PC-9 (cell line): Measurements from ENCODE around the gene ANXA6.

Experiments
- CTCF ChIP-seq: fragments of 200-600 bp; sonication (generic); conservative IDR thresholded peaks from 2 replicates; pipeline ENCODE4 v1.6.1; 2017; ENCODE audit warnings: mixed run types, antibody characterized with exemption, mild to moderate bottlenecking, moderate library complexity
- EZH2 ChIP-seq: fragments of 200-600 bp; sonication (generic); IDR thresholded peaks from 2 replicates; pipeline ENCODE4 v1.8.0; 2017; ENCODE audit warnings: antibody characterized with exemption, low read depth

- TF ChIP-seq CTCF: no peak
- no peak for TF ChIP-seq EZH2
Measured at GRCh38 chr5:151151793-151152192, 5.8 kb downstream of the ANXA6 start.
